GM19372 (cell line): ENCODE data around the gene CYTL1.

Experiments used
- ATAC-seq: cut with Tn5 transposase; IDR thresholded peaks from one replicate; pipeline ENCODE4 v1.9.1; 2021; ENCODE audit warnings: mild to moderate bottlenecking, low read depth, moderate library complexity; ENCODE audit not compliant: unreplicated experiment

CYTL1 gene

GRCh38 chr4:4979971-4980370, 39.3 kb downstream of the CYTL1 start:
- no peak for ATAC-seq

GRCh38 chr4:4974727-4975126, 44.5 kb downstream of the CYTL1 start:
- no peak for ATAC-seq

- no peak for ATAC-seq
Observed at GRCh38 chr4:4971796-4972195, 47.5 kb downstream of the CYTL1 start.

- ATAC-seq = no peak
Observed at GRCh38 chr4:4969298-4969697, 50.0 kb downstream of the CYTL1 start.

- no peak for ATAC-seq
Observed at GRCh38 chr4:4968161-4968725, 51.0 kb downstream of the CYTL1 start.
